Stimulated activated CD8-positive, alpha-beta memory T cell treated with anti-CD3 and anti-CD28 coated beads, Interleukin-15, amount 100 ng/mL, for 48 hours (primary cell): ENCODE results near the gene TEX9.
A peak's percentile ranks its signal among the peaks of the same experiment; 100 is the strongest.

Experiments used
- DNase-seq, 2 donors: peaks; one replicate each; pipeline ENCODE4 v3.0.0-alpha.2; 2020; ENCODE audit warnings: low read depth in 2 of 2

Gene TEX9

DNA sequence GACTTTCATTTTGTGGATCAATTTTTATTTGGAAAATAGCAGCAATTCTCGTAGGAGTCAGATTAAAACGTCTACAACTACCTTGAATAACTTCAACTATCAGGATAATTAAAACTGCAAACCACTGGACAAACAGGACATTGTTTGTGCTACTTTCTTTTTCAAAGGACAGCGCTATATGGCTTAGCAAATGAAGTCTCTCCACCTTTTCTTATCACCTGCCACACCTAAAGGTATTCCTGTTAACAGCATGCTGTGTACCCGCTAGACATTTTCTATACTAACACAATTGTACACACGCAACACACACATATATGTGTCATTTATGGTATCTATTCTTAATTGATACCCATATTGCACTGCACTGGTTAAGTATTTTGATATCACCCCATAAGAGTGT, 80.5 kb downstream of the TEX9 start:
- no peak for DNase-seq

- DNase-seq: no peak
Observed at GRCh38 chr15:56454836-56455235, 89.6 kb downstream of the TEX9 start.

DNA sequence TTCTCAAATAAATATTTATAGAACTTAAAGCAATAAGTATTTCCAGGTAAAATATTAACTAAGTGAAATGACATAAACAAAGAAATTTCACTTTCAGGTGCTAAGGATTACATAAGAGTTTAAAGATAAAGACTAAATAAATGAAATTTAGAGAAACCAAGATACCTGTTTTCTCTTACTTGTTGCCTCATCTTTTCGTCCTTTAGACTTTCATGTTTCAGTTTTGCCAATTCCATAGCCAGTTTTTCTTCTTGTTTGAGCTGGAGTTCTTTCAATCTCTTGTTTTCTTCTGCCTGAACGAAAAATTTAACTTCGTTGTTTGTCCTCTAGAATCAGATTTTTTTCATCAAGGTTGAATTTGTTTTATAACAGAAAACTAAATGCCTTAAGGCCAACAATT, 91.0 kb downstream of the TEX9 start:
- no peak for DNase-seq

- DNase-seq: no peak
Observed at GRCh38 chr15:56459096-56459495, 93.9 kb downstream of the TEX9 start.

DNA sequence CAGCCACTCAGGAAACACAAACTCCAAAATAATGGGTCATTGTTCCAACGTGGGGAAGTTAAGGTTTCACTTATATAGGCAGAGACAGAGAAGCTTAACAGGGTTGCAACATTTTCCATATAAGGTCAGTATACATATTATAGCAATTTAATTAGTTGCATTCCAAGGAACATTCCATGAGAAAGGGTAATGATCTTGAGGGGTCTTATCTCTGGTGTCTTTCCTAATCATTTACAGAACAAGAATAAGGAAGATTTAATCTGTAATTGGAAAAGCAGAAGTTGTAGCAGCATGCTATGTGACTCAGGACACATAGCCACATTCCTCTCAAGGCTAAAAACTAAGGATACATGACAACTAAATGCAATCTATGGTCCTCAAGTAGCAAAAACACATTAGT, 94.8 kb downstream of the TEX9 start:
- no peak for DNase-seq

GRCh38 chr15:56460947-56461346, 95.7 kb downstream of the TEX9 start:
- no peak for DNase-seq

DNA sequence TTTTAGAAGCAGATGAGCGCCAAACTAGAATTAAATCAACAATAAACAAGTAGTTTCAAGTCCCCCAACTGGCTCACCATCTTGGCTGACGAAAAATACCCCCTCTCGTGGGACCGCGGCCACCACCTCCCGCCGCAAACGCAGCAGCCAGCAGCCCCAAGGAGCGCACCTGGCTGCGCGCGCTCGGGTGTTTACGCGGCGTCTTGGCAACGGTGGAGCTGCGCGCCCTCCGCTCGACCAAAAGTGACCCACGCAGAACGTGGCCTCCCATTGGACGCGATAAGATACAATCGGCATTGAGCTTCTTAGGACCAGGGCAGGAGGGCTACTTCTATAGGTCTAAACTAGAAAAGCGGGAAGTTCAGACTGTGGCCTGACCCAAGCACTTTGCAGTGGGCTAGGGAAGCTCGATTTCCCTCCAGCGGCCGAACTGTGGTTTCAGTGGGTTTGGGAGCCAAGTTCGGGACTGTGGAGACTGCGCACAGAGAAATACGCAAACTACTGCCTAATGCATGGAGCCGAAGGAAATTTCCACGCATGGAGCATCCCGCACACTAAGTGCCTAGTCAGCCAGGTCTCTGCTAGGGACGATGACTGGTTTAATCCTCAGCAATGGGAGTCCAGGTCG, 99.8 kb downstream of the TEX9 start, which contains the start of gene MNS1:
Gene MNS1, minus strand, starts transcription at position 245 of the 628 bp plus-strand sequence. Its CDS starts 165 bp downstream, at position 80.
- DNase-seq: peak; percentile 71 to 72

GRCh38 chr15:56467616-56468015, 102.4 kb downstream of the TEX9 start:
- no peak for DNase-seq

- DNase-seq: no peak
Observed at GRCh38 chr15:56468401-56468800, 103.2 kb downstream of the TEX9 start.

- DNase-seq: no peak
Observed at GRCh38 chr15:56469483-56469882, 104.3 kb downstream of the TEX9 start.

- no peak for DNase-seq
Observed at GRCh38 chr15:56471440-56472069, 106.3 kb downstream of the TEX9 start.

GRCh38 chr15:56472278-56472677, 107.1 kb downstream of the TEX9 start:
- no peak for DNase-seq

GRCh38 chr15:56473017-56473416, 107.8 kb downstream of the TEX9 start:
- DNase-seq: no peak

DNA sequence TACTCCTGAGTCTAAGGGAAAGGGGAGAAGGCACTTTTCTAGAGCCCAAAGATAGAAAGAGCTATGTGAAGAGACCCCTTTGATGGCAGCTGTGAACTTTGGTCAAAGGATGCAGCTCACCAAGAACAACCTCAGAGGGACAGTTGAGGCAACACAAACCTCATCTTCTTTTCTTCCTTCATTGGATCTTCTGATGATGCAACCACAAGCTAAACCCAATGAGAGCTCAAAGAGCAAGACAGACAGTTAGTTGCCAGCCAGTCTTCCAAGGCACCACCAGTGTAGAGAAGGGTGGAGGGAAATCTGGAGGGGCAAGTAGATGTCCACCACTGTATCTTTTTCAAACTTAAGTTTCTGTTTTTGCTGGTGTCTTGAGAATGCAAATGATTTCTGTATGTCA, 110.1 kb downstream of the TEX9 start:
- DNase-seq: no peak
